ENCODE data around the gene ARMH2. TPM values are rescaled to one million over a fixed set of nuclear protein-coding genes. Genes with fewer than 3 reads are reported as not detected.
"Not testable (repeated sequence)": the region's sequence is repeated elsewhere in the genome, so short reads cannot be mapped to it uniquely, and the experiment has no call there.

ARMH2 gene
- total and polyA plus RNA-seq, 2 donors (not counting 3 experiments of a cell fraction or from before 2014, with no cell fraction given), result not detected

DNA sequence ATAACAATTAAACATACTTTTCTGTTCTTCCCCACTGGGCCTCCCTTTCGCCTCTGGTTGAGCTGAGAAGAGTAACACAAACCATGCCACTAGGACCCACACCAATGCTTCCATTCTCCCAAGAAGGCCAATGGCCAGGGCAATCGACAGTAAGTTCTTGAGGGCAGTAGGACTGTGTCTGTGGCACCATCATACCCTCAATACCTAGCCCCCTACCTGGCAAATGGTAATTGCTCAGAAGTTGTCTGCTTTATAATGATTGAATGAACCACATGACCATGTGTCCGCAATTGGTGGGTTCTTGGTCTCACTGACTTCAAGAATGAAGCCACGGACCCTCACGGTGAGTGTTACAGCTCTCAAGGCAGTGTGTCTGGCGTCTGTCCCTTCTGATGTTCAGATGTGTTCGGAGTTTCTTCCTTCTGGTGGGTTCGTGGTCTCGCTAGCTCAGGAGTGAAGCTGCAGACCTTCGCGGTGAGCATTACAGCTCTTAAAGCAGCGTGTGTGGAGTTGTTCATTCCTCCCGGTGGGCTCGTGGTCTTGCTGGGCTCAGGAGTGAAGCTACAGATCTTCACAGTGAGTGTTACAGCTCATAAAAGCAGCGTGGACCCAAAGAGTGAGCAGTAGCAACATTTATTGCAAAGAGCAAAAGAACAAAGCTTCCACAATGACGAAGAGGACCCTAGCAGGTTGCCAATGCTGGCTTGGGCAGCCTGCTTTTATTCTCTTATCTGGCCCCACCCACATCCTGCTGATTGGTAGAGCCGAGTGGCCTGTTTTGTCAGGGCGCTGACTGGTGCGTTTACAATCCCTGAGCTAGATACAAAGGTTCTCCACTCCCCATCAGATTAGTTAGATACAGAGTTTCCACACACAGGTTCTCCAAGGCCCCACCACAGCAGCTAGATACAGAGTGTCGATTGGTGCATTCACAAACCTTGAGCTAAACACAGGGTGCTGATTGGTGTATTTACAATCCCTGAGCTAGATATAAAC, 33.6 kb downstream of the ARMH2 start:
- H3K9ac ChIP-seq (replicated peaks; ENCODE audit: extremely low read depth, insufficient read depth, low read length); DNase-seq (ENCODE audit: low read depth, low spot score); H3K4me1 ChIP-seq (ENCODE audit: control insufficient read depth, extremely low read depth, insufficient read depth, low read length); H3K36me3 ChIP-seq (ENCODE audit: control insufficient read depth in 2 of 2, extremely low read depth in 1 of 2, insufficient read depth in 2 of 2, low read length in 2 of 2); H3K27me3 ChIP-seq (ENCODE audit: control insufficient read depth in 2 of 2, insufficient read depth in 2 of 2, low read length in 2 of 2); H3K27ac ChIP-seq (ENCODE audit: insufficient read depth, low read depth, low read length); FAIRE-seq; H4K20me1 ChIP-seq (replicated peaks; ENCODE audit: control insufficient read depth, extremely low read depth, insufficient read depth, low read length); H3K9me3 ChIP-seq (replicated peaks; ENCODE audit: control insufficient read depth, insufficient read depth, low read length); H2AFZ ChIP-seq (ENCODE audit: low read depth, low read length); H3K4me2 ChIP-seq (ENCODE audit: insufficient read depth, low read length); dilution Hi-C loops (cut with MboI; ENCODE audit: extremely low pct_ligation_motif_present, low sequenced_read_pairs); H3K4me3 ChIP-seq (replicated peaks in 1 of 3; ENCODE audit: insufficient read depth in 1 of 3, low read depth in 1 of 3, low read length in 3 of 3); H3K9me1 ChIP-seq (replicated peaks; ENCODE audit: control insufficient read depth, extremely low read depth, insufficient read depth, low read length); H3K79me2 ChIP-seq (ENCODE audit: control insufficient read depth, insufficient read depth, low read length); intact Hi-C loops (cut with micrococcal nuclease): not testable (repeated sequence)
- POLR2A ChIA-PET, result interaction anchor here (1.3 kb wide), 1 partner anchor 45 kb away, joined by 3 read pairs; no protein-coding TSS in a partner anchor
- CTCF ChIA-PET, result interaction anchor here (1.1 to 7.5 kb wide), 7 partner anchors 10 to 183 kb away, joined by 3 to 99 read pairs (median 6); partner anchors contain the start of gene C6orf62
- TSS peak; percentile 89 for BruUV-seq (replicated peaks)

DNA sequence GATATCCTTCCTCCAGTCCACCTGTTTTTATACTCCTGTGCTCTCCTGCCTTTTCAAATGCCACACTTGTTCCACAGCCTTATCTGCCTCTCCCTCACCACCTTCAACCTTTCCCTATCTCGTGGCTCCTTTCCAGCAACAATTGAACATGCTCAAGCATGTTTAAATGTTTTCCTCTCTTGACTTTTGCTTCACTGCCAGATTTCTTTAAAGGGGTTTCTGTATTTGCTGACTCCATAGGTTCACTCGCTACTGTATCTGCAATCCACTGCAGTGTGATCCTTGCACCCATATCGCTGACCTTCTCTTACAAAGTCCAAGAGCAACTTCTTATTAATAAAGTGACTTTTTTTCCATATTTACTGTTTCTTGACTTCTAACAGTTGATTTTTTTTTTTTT, 35.1 kb downstream of the ARMH2 start:
- dilution Hi-C loops (cut with MboI; ENCODE audit: extremely low pct_ligation_motif_present, low sequenced_read_pairs) (no loop called here), intact Hi-C loops (cut with micrococcal nuclease) (no loop called here)
- H4K20me1 ChIP-seq (replicated peaks; ENCODE audit: control insufficient read depth, extremely low read depth, insufficient read depth, low read length), result no peaks in the 10 kb centered on the region
- H3K4me1 ChIP-seq (ENCODE audit: control insufficient read depth, extremely low read depth, insufficient read depth, low read length), result no peaks in the 10 kb centered on the region
- FAIRE-seq (no peak), DNase-seq (ENCODE audit: low read depth, low spot score) (peak; percentile 25)
- H3K36me3 ChIP-seq (ENCODE audit: control insufficient read depth in 2 of 2, extremely low read depth in 1 of 2, insufficient read depth in 2 of 2, low read length in 2 of 2), result no peaks in the 10 kb centered on the region
- no peak overlapping the region for H3K4me3 ChIP-seq (replicated peaks in 1 of 3; ENCODE audit: insufficient read depth in 1 of 3, low read depth in 1 of 3, low read length in 3 of 3)
- ChIA-PET CTCF (interaction anchor here (7.5 kb wide), 1 partner anchor 181 kb away, joined by 99 read pairs; no protein-coding TSS in a partner anchor), POLR2A (interaction anchor here (0.6 kb wide), 1 partner anchor 44 kb away, joined by 3 read pairs; no protein-coding TSS in a partner anchor)
- no peaks in the 10 kb centered on the region for H3K9me1 ChIP-seq (replicated peaks; ENCODE audit: control insufficient read depth, extremely low read depth, insufficient read depth, low read length)
- no peaks in the 10 kb centered on the region for H3K27me3 ChIP-seq (ENCODE audit: control insufficient read depth in 2 of 2, insufficient read depth in 2 of 2, low read length in 2 of 2)
- H2AFZ ChIP-seq (ENCODE audit: low read depth, low read length), result peak overlapping the region; percentile 31
- no TSS peak for BruUV-seq (replicated peaks)
- no peak overlapping the region for H3K9ac ChIP-seq (replicated peaks; ENCODE audit: extremely low read depth, insufficient read depth, low read length)
- H3K27ac ChIP-seq (ENCODE audit: insufficient read depth, low read depth, low read length), result no peak overlapping the region
- TF ChIP-seq MYC (IDR thresholded peaks at IDR 0.05; ENCODE audit: low read depth, low read length), result no peak
- no peak for TF ChIP-seq EZH2 (IDR thresholded peaks at IDR 0.05; ENCODE audit: borderline replicate concordance, low read depth, low read length, severe bottlenecking)
- TF ChIP-seq CTCF (IDR thresholded peaks at IDR 0.05; ENCODE audit: extremely low read depth in 1 of 2, insufficient read depth in 1 of 2, low read depth in 1 of 2, low read length in 2 of 2), result no peak
- TF ChIP-seq JUN (IDR thresholded peaks at IDR 0.05; ENCODE audit: borderline replicate concordance, insufficient read depth, insufficient read length, low read depth), result no peak
- TF ChIP-seq FOS (IDR thresholded peaks at IDR 0.05; ENCODE audit: borderline replicate concordance, insufficient read depth, low read length), result no peak
- no peak for TF ChIP-seq GATA2 (IDR thresholded peaks at IDR 0.05; ENCODE audit: insufficient read depth, insufficient read length, low read depth, low read length)
- no peak for TF ChIP-seq MAX (IDR thresholded peaks at IDR 0.05; ENCODE audit: insufficient read depth, insufficient read length)
- no peak for TF ChIP-seq POLR2A (IDR thresholded peaks at IDR 0.05; ENCODE audit: low read depth, low read length)
- no peak for TF ChIP-seq POLR2AphosphoS5 (IDR thresholded peaks at IDR 0.05; ENCODE audit: insufficient read depth, low read depth, low read length)
- H3K79me2 ChIP-seq (ENCODE audit: control insufficient read depth, insufficient read depth, low read length), result no peaks in the 10 kb centered on the region
- no peaks in the 10 kb centered on the region for H3K9me3 ChIP-seq (replicated peaks; ENCODE audit: control insufficient read depth, insufficient read depth, low read length)
- no peak overlapping the region for H3K4me2 ChIP-seq (ENCODE audit: insufficient read depth, low read length)
